MM.1S (cell line): ENCODE results near the gene H1-8.

ENCODE experiments used
- DNase-seq: peaks from one replicate; pipeline ENCODE4 v3.0.0-alpha.2; 2015
- H2AFZ ChIP-seq: fragments of 300-600 bp; sonication (generic); 2 replicates; pipeline ENCODE4 v1.6.0; 2016; ENCODE audit warnings: antibody characterized with exemption, low read length
- H3F3A ChIP-seq: fragments of 300-600 bp; sonication (generic); 2 replicates; pipeline ENCODE4 v1.6.1; 2016; ENCODE audit warnings: mild to moderate bottlenecking, antibody characterized with exemption, low read length, moderate library complexity, mixed read lengths; ENCODE audit not compliant: insufficient read depth
- H3K27ac ChIP-seq: fragments of 300-600 bp; sonication (generic); 2 replicates; pipeline ENCODE4 v1.5.1; 2016; ENCODE audit warnings: mild to moderate bottlenecking, low read length
- H3K27me3 ChIP-seq: fragments of 300-600 bp; sonication (generic); replicated peaks from 2 replicates; pipeline ENCODE4 v1.6.0; 2016; ENCODE audit warnings: low read length; ENCODE audit not compliant: insufficient read depth
- H3K36me3 ChIP-seq: fragments of 300-600 bp; sonication (generic); replicated peaks from 2 replicates; pipeline ENCODE4 v1.6.1; 2016; ENCODE audit warnings: mild to moderate bottlenecking, low read length, mixed read lengths; ENCODE audit not compliant: insufficient read depth
- H3K4me1 ChIP-seq: fragments of 300-600 bp; sonication (generic); 2 replicates; pipeline ENCODE4 v1.6.1; 2016; ENCODE audit warnings: low read length, mixed read lengths
- H3K4me2 ChIP-seq: fragments of 300-600 bp; sonication (generic); 2 replicates; pipeline ENCODE4 v1.6.0; 2016; ENCODE audit warnings: low read depth, low read length
- H3K4me3 ChIP-seq: fragments of 300-600 bp; sonication (generic); 2 replicates; pipeline ENCODE4 v1.5.1; 2016; ENCODE audit warnings: low read length, mixed read lengths
- H3K79me2 ChIP-seq: fragments of 300-600 bp; sonication (generic); 2 replicates; pipeline ENCODE4 v1.6.1; 2016; ENCODE audit warnings: mixed run types, low read length, mixed read lengths
- H3K9ac ChIP-seq: fragments of 300-600 bp; sonication (generic); 2 replicates; pipeline ENCODE4 v1.6.1; 2016; ENCODE audit warnings: low read length, mixed read lengths
- H3K9me2 ChIP-seq: fragments of 300-600 bp; sonication (generic); replicated peaks from 2 replicates; pipeline ENCODE4 v1.6.1; 2016; ENCODE audit warnings: mild to moderate bottlenecking, low read length, mixed read lengths; ENCODE audit not compliant: insufficient read depth
- H3K9me3 ChIP-seq: fragments of 300-600 bp; sonication (generic); replicated peaks from 2 replicates; pipeline ENCODE4 v1.6.1; 2016; ENCODE audit warnings: mild to moderate bottlenecking, low read length, mixed read lengths; ENCODE audit not compliant: insufficient read depth
- H4K20me1 ChIP-seq: fragments of 300-600 bp; sonication (generic); 2 replicates; pipeline ENCODE4 v1.6.1; 2016; ENCODE audit warnings: mild to moderate bottlenecking, low read length, moderate library complexity, mixed read lengths; ENCODE audit not compliant: insufficient read depth
- CTCF ChIP-seq: fragments of 300-600 bp; sonication (generic); IDR thresholded peaks from 2 replicates; pipeline ENCODE4 v1.5.1; 2016; ENCODE audit warnings: antibody characterized with exemption, low read length, mixed read lengths
- EZH2 ChIP-seq: fragments of 300-600 bp; sonication (generic); optimal IDR thresholded peaks from 2 replicates; pipeline ENCODE3; 2017; ENCODE audit warnings: low read depth, mild to moderate bottlenecking, antibody characterized with exemption, low read length, mixed read lengths
- EZH2phosphoT487 ChIP-seq: fragments of 300-600 bp; sonication (generic); IDR thresholded peaks from 2 replicates; pipeline ENCODE4 v1.6.1; 2018; ENCODE audit warnings: antibody characterized with exemption, low read length

Gene H1-8

GRCh38 chr3:129531699-129532098, 11.3 kb upstream of the H1-8 start:
- Histone ChIP-seq H3K27me3 (no peaks in the 10 kb centered on the region), H3K27ac (no peak overlapping the region), H3F3A (no peaks in the 10 kb centered on the region), H3K9me2 (no peaks in the 10 kb centered on the region), H3K9me3 (no peaks in the 10 kb centered on the region), H3K36me3 (no peaks in the 10 kb centered on the region), H3K79me2 (no peaks in the 10 kb centered on the region), H3K4me1 (peaks cover 6% of the 10 kb centered on the region; the same call in 1 of the 2 replicates), H3K4me2 (no peak overlapping the region), H4K20me1 (no peaks in the 10 kb centered on the region), H3K4me3 (no peak overlapping the region), H2AFZ (no peak overlapping the region), H3K9ac (no peak overlapping the region)
- TF ChIP-seq CTCF (no peak), EZH2phosphoT487 (no peak), EZH2 (no peak)
- no peak for DNase-seq

GRCh38 chr3:129532261-129532660, 10.7 kb upstream of the H1-8 start:
- H2AFZ ChIP-seq = no peak overlapping the region
- H3K9me2 ChIP-seq = no peaks in the 10 kb centered on the region
- H4K20me1 ChIP-seq = no peaks in the 10 kb centered on the region
- H3K27me3 ChIP-seq = no peaks in the 10 kb centered on the region
- H3K4me2 ChIP-seq = no peak overlapping the region
- H3K36me3 ChIP-seq = no peaks in the 10 kb centered on the region
- no peaks in the 10 kb centered on the region for H3K79me2 ChIP-seq
- no peaks in the 10 kb centered on the region for H3K9me3 ChIP-seq
- H3K4me1 ChIP-seq = peaks cover 6% of the 10 kb centered on the region; the same call in 1 of the 2 replicates
- no peak overlapping the region for H3K9ac ChIP-seq
- no peak overlapping the region for H3K4me3 ChIP-seq
- no peak overlapping the region for H3K27ac ChIP-seq
- TF ChIP-seq EZH2 (no peak), EZH2phosphoT487 (no peak), CTCF (no peak)
- no peak for DNase-seq
- no peaks in the 10 kb centered on the region for H3F3A ChIP-seq

- no peaks in the 10 kb centered on the region for H3F3A ChIP-seq
- no peak overlapping the region for H3K4me2 ChIP-seq
- H3K27ac ChIP-seq = no peak overlapping the region
- no peaks in the 10 kb centered on the region for H3K9me3 ChIP-seq
- no peaks in the 10 kb centered on the region for H4K20me1 ChIP-seq
- DNase-seq = no peak
- no peak overlapping the region for H2AFZ ChIP-seq
- peaks cover 6% of the 10 kb centered on the region; the same call in 1 of the 2 replicates for H3K4me1 ChIP-seq
- no peak overlapping the region for H3K4me3 ChIP-seq
- no peak overlapping the region for H3K9ac ChIP-seq
- no peaks in the 10 kb centered on the region for H3K27me3 ChIP-seq
- no peaks in the 10 kb centered on the region for H3K36me3 ChIP-seq
- TF ChIP-seq EZH2phosphoT487 = no peak
- no peak for TF ChIP-seq EZH2
- no peak for TF ChIP-seq CTCF
- H3K79me2 ChIP-seq = no peaks in the 10 kb centered on the region
- H3K9me2 ChIP-seq = no peaks in the 10 kb centered on the region
These were observed 9.6 kb upstream of the H1-8 start for GRCh38 chr3:129533406-129533805.
